Stimulated activated CD8-positive, alpha-beta memory T cell treated with anti-CD3 and anti-CD28 coated beads, Interleukin-4, amount 100 ng/mL, for 1 hour (primary cell): ENCODE data around the gene MRTFA.
"Not testable (repeated sequence)": the region's sequence is repeated elsewhere in the genome, so short reads cannot be mapped to it uniquely, and the experiment has no call there.

ENCODE experiments used
- DNase-seq, 2 donors: peaks; one replicate each; pipeline ENCODE4 v3.0.0-alpha.2; 2020; ENCODE audit warnings: low read depth in 2 of 2, low spot score in 1 of 2

MRTFA gene

DNA sequence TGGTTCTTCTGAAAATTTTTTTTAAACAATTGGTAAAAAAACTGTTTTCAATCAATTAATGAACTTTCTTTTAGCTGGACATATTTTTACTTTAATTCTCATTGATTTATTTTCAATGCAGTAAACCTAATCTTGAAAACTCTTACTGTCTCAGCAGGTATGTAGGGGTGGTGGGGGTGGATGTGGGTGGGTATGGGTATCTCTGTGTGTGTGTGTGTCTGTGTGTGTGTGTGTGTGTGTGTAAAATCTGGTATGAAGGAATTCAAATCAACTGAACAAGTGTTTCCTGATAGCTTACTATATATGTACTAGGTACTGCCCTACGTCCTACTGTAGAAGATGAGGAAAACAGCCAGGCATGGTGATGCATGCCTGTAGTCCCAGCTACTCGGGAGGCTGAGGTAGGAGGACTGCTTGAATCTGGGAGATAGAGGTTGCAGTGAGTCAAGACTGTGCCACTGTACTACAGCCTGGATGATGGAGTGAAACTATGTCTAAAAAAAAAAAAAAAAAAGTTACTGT lies 75.5 kb downstream of the MRTFA start:
- no peak for DNase-seq

DNA sequence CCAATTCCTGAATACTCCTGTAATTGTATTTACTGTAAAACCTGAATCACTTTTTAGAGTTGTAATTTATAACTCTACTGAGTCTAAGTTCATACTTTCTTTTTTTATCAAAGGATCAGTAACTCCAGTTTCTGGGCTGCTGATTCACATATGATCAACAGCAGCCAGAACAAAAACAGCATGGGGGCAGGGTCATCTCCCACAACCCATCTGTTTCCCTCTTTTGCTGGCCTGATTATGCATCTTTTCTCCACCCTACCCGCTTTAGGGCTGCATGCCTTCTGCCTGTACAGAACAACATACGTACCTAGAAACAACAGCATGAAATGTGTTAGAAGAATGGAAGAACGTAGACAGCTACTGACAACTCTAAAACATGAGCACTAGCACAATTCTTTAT lies 76.0 kb downstream of the MRTFA start:
- DNase-seq, result no peak

- DNase-seq, result no peak
These were observed 78.5 kb downstream of the MRTFA start for GRCh38 chr22:40557972-40558371.

DNA sequence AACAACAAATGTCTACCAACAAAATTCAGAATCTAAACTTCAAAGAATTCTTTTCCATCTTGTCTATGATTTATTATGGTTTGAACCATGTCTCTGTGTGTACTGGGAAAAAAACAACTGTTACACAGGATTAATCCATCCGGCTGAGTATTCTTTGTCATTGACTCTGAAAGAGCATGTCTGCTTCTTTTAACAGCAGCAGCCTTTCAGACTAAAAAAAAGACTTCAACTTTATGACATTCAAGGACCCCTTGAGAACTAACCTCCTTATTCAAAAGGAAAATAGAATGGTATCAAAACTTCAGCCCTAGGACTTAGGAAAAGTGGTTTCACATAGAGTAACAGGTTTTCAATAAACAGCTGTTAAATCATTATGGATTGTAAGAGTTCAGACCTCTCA lies 79.9 kb downstream of the MRTFA start:
- DNase-seq, result no peak

DNA sequence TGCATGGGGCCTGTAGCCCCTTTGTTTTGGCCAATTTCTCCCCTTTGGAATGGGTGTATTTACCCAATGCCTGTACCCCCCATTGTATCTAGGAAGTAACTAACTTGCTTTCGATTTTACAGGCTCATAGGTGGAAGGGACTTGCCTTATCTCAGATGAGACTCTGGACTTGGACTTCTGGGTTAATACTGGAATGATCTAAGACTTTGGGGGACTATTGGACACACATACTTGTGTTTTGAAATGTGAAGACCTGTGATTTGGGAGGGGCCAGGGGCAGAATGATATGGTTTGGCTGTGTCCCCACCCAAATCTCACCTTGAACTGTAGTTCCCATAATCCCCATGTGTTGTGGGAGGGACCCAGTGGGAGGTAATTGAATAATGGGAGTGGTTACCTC lies 82.5 kb downstream of the MRTFA start:
- DNase-seq, result not testable (repeated sequence)

GRCh38 chr22:40553014-40553554 lies 83.4 kb downstream of the MRTFA start:
- DNase-seq, result no peak

GRCh38 chr22:40552070-40552469 lies 84.4 kb downstream of the MRTFA start:
- no peak for DNase-seq

DNA sequence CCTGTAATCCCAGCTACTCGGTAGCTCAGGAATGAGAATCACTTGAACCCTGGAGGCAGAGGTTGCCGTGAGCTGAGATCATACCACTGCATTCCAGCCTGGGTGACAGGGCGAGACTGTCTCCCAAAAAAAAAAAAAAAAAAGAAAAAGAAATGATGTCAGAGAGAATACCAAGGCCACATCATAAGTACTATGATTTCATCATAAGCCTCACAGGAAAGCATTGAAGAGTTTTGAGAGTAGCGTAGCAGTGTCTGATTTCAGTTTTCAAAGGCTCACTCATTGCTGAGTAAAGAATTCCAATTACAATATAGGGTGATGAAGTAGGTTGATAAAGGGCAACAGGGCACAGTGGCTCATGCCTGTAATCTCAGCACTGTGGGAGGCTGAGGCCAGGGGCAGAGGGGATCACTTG lies 88.8 kb downstream of the MRTFA start:
- no peak for DNase-seq

DNA sequence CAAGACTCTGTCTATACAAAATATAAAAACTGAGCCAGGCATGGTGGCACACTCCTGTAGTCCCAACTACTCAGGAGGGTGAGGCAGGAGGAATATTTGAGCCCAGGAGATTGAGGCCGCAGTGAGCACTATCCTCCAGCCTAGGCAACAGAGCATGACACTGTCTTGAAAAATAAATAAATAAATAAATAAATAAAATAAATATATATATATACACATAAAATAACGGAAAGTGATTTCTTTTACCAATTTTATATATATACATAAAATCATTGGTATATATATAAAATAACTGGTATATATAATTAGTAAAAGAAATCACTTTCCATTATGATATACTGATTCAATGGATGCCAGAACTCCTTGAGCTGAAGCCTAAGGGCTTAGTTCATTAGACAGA lies 91.8 kb downstream of the MRTFA start:
- DNase-seq, result no peak

GRCh38 chr22:40542821-40543540 lies 93.5 kb downstream of the MRTFA start:
- DNase-seq, result no peak

DNA sequence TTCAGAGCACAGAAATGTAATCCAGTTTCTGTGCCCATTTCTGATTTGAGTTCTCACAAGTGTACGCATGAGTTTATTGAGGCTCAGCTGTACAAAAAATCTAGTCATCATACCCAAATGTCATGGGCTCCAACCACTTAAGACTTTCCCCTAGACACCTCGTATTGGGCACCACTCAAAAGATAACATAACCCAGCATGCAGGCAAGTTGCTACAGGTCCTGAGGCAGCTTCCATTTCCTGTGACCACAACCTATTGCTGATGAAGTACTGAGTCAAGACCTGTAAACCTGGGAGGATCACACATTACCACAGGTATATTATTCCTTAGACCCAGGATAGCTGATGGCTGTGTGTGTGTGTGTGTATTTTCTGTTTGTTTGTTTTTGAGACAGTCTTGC lies 95.2 kb downstream of the MRTFA start:
- DNase-seq, result no peak

DNA sequence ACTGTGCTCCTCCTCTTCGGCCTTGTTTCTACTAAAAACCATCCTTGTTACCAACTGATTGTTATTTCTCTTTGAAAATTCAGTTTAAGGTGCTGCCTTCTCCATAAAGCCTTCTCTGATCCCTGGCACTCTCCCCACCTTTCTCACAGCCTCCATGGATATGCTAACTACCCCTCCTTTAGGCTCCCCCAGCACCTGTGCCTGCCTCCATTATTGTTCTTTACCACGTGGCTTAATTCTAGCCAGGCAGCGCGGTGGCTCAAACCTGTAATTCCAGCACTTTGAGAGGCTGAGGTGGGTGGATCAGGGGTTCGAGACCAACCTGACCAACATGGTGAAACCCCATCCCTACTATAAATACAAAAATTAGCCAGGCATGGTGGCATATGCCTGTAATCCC lies 96.3 kb downstream of the MRTFA start:
- no peak for DNase-seq

DNA sequence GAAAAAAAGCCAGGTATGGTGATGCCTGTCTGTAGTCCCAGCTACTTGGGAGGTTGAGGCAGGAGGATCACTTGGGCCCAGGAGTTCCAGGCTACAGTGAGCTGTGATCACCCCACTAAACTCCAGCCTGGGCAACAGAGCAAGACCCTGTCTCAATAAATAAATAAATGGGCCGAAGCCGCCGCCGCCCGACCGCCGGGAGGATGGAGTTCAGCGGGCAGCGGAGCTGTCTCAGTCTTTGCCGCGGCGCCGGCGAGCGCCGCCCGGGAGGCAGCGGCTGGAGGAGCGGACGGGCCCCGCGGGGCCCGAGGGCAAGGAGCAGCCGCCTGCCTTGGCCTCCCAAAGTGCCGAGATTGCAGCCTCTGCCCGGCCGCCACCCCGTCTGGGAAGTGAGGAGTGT lies 100.4 kb downstream of the MRTFA start:
- DNase-seq, result not testable (repeated sequence)

- DNase-seq, result no peak
These were observed 100.9 kb downstream of the MRTFA start for GRCh38 chr22:40535642-40536041.

DNA sequence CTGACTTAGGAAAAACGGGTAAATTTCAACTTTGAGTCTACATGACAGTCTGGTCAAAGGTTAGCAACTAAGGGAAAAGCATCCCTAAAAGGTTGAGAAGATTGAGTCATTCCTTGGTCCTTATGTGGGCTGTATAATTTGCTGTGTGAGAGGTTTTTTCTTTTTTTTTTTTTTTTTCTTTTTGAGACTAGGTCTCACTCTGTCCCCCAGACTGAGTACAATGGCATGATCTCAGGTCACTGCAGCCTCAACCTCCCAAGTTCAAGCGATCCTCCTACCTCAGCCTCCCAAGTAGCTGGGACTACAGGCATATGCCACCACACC lies 101.4 kb downstream of the MRTFA start:
- DNase-seq, result no peak

DNA sequence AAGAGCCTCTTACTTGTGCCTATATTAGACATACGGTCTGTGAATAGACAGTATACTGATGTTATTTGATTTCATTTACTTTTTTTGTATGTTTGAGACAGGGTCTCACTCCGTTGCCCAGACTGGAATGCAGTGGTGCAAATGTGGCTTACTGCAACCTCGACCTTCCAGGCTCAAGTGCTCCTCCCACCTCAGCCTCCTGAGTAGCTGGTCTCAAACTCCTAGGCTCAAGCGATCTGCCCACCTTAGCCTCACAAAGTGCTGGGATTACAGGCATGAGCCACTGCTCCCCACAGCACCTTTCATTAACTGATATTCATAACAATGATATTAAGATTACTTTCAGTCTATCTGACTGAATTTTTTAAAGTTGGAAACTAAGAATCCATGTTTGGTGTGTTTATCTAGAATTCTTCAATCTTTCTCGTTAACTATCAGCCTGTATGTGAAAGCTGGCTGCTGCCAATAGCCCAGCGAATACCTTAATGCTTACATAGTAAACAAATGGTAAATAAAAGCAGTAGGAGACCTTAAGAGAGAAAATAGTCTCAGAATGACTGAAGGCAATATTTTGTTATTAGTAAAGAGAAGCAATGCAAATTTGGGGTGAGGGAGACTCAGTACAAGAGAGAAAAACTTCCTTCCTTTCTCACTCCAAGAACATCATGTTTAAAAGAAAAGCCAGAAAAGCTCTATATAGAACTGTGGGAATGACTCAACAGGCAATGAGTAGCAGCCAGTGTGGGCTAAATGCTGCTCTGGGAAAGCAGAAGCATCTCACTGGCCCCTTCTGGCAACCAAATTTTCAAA lies 101.9 kb downstream of the MRTFA start:
- no peak for DNase-seq

- DNase-seq, result peak; percentile 6 to 31
These were observed 102.7 kb downstream of the MRTFA start for GRCh38 chr22:40533712-40534378.

GRCh38 chr22:40531951-40532900 lies 104.3 kb downstream of the MRTFA start:
- no peak for DNase-seq

- not testable (repeated sequence) for DNase-seq
These were observed 106.1 kb downstream of the MRTFA start for GRCh38 chr22:40530391-40530790.

GRCh38 chr22:40529821-40530220 lies 106.7 kb downstream of the MRTFA start:
- no peak for DNase-seq

- DNase-seq, result no peak
These were observed 109.6 kb downstream of the MRTFA start for GRCh38 chr22:40526960-40527359.
